Neuronal stem cell (in vitro differentiated cells): ENCODE data around the gene ULK3.

Experiments
- DNase-seq: peaks from one replicate; pipeline ENCODE4 v3.0.0-alpha.2; 2013; ENCODE audit warnings: low spot score
- H2AFZ ChIP-seq: one replicate; pipeline ENCODE4 v1.6.1; 2013; ENCODE audit warnings: mild to moderate bottlenecking, low read length, inconsistent platforms
- H2AK5ac ChIP-seq: 2 replicates; pipeline ENCODE4 v1.6.1; 2013; ENCODE audit warnings: low read depth, mild to moderate bottlenecking, inconsistent platforms, low read length, moderate library complexity, mixed read lengths
- H2BK120ac ChIP-seq: 2 replicates; pipeline ENCODE4 v1.6.1; 2013; ENCODE audit warnings: low read depth, mild to moderate bottlenecking, inconsistent platforms, low read length, moderate library complexity, mixed read lengths
- H2BK12ac ChIP-seq: one replicate; pipeline ENCODE4 v1.6.1; 2013; ENCODE audit warnings: low read length, inconsistent platforms
- H2BK15ac ChIP-seq: 2 replicates; pipeline ENCODE4 v1.6.1; 2013; ENCODE audit warnings: mild to moderate bottlenecking, low read length, inconsistent platforms, mixed read lengths
- H2BK5ac ChIP-seq: one replicate; pipeline ENCODE4 v1.6.1; 2013; ENCODE audit warnings: inconsistent platforms, mild to moderate bottlenecking, low read length, moderate library complexity
- H3K14ac ChIP-seq: one replicate; pipeline ENCODE4 v1.6.1; 2013; ENCODE audit warnings: low read length, inconsistent platforms
- H3K18ac ChIP-seq: 2 replicates; pipeline ENCODE4 v1.6.1; 2013; ENCODE audit warnings: low read length, inconsistent platforms
- H3K23ac ChIP-seq: 2 replicates; pipeline ENCODE4 v1.6.1; 2013; ENCODE audit warnings: low read depth, mild to moderate bottlenecking, mixed read lengths, low read length, inconsistent platforms; ENCODE audit not compliant: poor library complexity
- H3K27ac ChIP-seq: replicated peaks from 3 replicates; pipeline ENCODE4 v1.5.1; 2013; ENCODE audit warnings: low read length, inconsistent platforms
- H3K27me3 ChIP-seq, 3 experiments: 2 replicates each; pipeline ENCODE4 v1.6.1; 2013; ENCODE audit warnings: low read length in 3 of 3, mild to moderate bottlenecking in 2 of 3, inconsistent platforms in 1 of 3, low read depth in 1 of 3, mixed read lengths in 1 of 3, moderate library complexity in 1 of 3; ENCODE audit not compliant: control insufficient read depth in 3 of 3, insufficient read depth in 3 of 3
- H3K36me3 ChIP-seq, 2 donors: replicated peaks in 1 of 2; 2 replicates each; pipeline ENCODE4 v1.6.1; 2013; ENCODE audit warnings: low read length in 2 of 2; ENCODE audit not compliant: control insufficient read depth in 2 of 2, insufficient read depth in 2 of 2
- H3K4ac ChIP-seq: 2 replicates; pipeline ENCODE4 v1.6.1; 2013; ENCODE audit warnings: inconsistent platforms, mild to moderate bottlenecking, low read length, moderate library complexity
- H3K4me1 ChIP-seq, 2 donors: 1 replicate in 1 of 2; 2 replicates in 1 of 2; pipeline ENCODE4 v1.6.1; 2013; ENCODE audit warnings: low read length in 2 of 2, low read depth in 1 of 2; ENCODE audit not compliant: control insufficient read depth in 2 of 2, insufficient read depth in 1 of 2
- H3K4me2 ChIP-seq: one replicate; pipeline ENCODE4 v1.6.1; 2013; ENCODE audit warnings: mild to moderate bottlenecking, low read length, inconsistent platforms; ENCODE audit not compliant: insufficient read depth, poor library complexity, severe bottlenecking
- H3K4me3 ChIP-seq, 2 donors: 2 replicates each; pipeline ENCODE4 v1.5.1; 2013; ENCODE audit warnings: low read length in 2 of 2, mild to moderate bottlenecking in 2 of 2, inconsistent platforms in 1 of 2, moderate library complexity in 1 of 2
- H3K79me1 ChIP-seq: one replicate; pipeline ENCODE4 v1.6.1; 2013; ENCODE audit warnings: low read depth, mild to moderate bottlenecking, inconsistent platforms, low read length, moderate library complexity
- H3K9ac ChIP-seq: one replicate; pipeline ENCODE4 v1.6.1; 2013; ENCODE audit warnings: mild to moderate bottlenecking, low read depth, low read length, inconsistent platforms; ENCODE audit not compliant: poor library complexity
- H3K9me3 ChIP-seq, 2 donors: replicated peaks in 1 of 2; 2 replicates each; pipeline versions ENCODE3 to v1.6.1; 2013; ENCODE audit warnings: low read length in 2 of 2, mild to moderate bottlenecking in 2 of 2, inconsistent platforms in 1 of 2, low read depth in 1 of 2, mixed read lengths in 1 of 2, moderate library complexity in 1 of 2; ENCODE audit not compliant: control insufficient read depth in 2 of 2, insufficient read depth in 1 of 2
- H4K8ac ChIP-seq: one replicate; pipeline ENCODE4 v1.6.1; 2013; ENCODE audit warnings: low read depth, mild to moderate bottlenecking, inconsistent platforms, low read length, moderate library complexity
- H4K91ac ChIP-seq: one replicate; pipeline ENCODE4 v1.6.1; 2013; ENCODE audit warnings: low read length, low read depth, mild to moderate bottlenecking, inconsistent platforms; ENCODE audit not compliant: poor library complexity
- WGBS, 2 donors: extraction: QIAGEN DNeasy Blood & Tissue Kit; methylation state at CpG; one replicate each; pipeline ENCODE4 v1.1.7; 2013; ENCODE audit warnings: missing lambda C conversion rate in 2 of 2, mixed read lengths in 1 of 2; ENCODE audit not compliant: insufficient read length in 2 of 2, insufficient replicate concordance in 1 of 2; ENCODE audit errors: extremely low coverage in 2 of 2; 5-methylcytosine and 5-hydroxymethylcytosine counted together

The ULK3 gene

GRCh38 chr15:74840851-74841775, 1.8 kb downstream of the ULK3 start:
- no peak overlapping the region for H3K18ac ChIP-seq
- H3K27ac ChIP-seq: no peak overlapping the region
- no peak overlapping the region for H4K91ac ChIP-seq
- no peak overlapping the region for H3K23ac ChIP-seq
- peaks cover 3% of the 10 kb centered on the region for H3K79me1 ChIP-seq
- no peak overlapping the region for H4K8ac ChIP-seq
- no peak overlapping the region for H3K4ac ChIP-seq
- WGBS, 2 donors: no CpG with 5 or more reads among the region's 9 CpGs
- no peak overlapping the region for H2BK5ac ChIP-seq
- no peak overlapping the region for H3K4me2 ChIP-seq
- DNase-seq: no peak
- no peak overlapping the region for H2AFZ ChIP-seq
- peaks cover 7 to 67% of the 10 kb centered on the region in 2 donors for H3K36me3 ChIP-seq
- H3K9ac ChIP-seq: no peak overlapping the region
- no peak overlapping the region for H2BK120ac ChIP-seq
- no peaks in the 10 kb centered on the region for H3K9me3 ChIP-seq
- H2AK5ac ChIP-seq: no peak overlapping the region
- H3K4me1 ChIP-seq: peaks cover 6 to 12% of the 10 kb centered on the region in 2 donors
- H3K14ac ChIP-seq: no peak overlapping the region
- H3K4me3 ChIP-seq: no peak overlapping the region
- H3K27me3 ChIP-seq: no peaks in the 10 kb centered on the region
- H2BK15ac ChIP-seq: no peak overlapping the region
- no peak overlapping the region for H2BK12ac ChIP-seq

GRCh38 chr15:74839526-74840395, 3.2 kb downstream of the ULK3 start:
- Histone ChIP-seq H3K36me3 (peaks cover 0 to 62% of the 10 kb centered on the region in 2 donors), H4K8ac (no peak overlapping the region), H3K9ac (no peak overlapping the region), H2BK5ac (peak overlapping the region; percentile 3), H3K4me1 (peaks cover 6 to 12% of the 10 kb centered on the region in 2 donors), H2AFZ (no peak overlapping the region), H3K4ac (no peak overlapping the region), H3K23ac (peak overlapping the region; percentile 59), H3K79me1 (peaks cover 3% of the 10 kb centered on the region), H3K9me3 (no peaks in the 10 kb centered on the region), H3K4me2 (no peak overlapping the region), H3K27ac (no peak overlapping the region), H3K14ac (no peak overlapping the region), H2BK120ac (no peak overlapping the region), H4K91ac (no peak overlapping the region), H2BK12ac (no peak overlapping the region), H3K18ac (no peak overlapping the region), H2AK5ac (peak overlapping the region; percentile 60), H3K4me3 (no peak overlapping the region), H2BK15ac (no peak overlapping the region), H3K27me3 (no peaks in the 10 kb centered on the region)
- no peak for DNase-seq
- WGBS, 2 donors: no CpG with 5 or more reads among the region's 31 CpGs

GRCh38 chr15:74838746-74839525, 4.0 kb downstream of the ULK3 start:
- H2BK15ac ChIP-seq: no peak overlapping the region
- no peak overlapping the region for H3K4me2 ChIP-seq
- no peak overlapping the region for H3K4me3 ChIP-seq
- no peak overlapping the region for H3K4ac ChIP-seq
- DNase-seq: no peak
- H3K36me3 ChIP-seq: peaks cover 0 to 55% of the 10 kb centered on the region in 2 donors
- no CpG with 5 or more reads among the region's 11 CpGs for WGBS, 2 donors
- H3K79me1 ChIP-seq: peaks cover 3% of the 10 kb centered on the region
- no peak overlapping the region for H3K14ac ChIP-seq
- no peaks in the 10 kb centered on the region for H3K9me3 ChIP-seq
- H2BK5ac ChIP-seq: peak overlapping the region; percentile 34
- H3K23ac ChIP-seq: no peak overlapping the region
- no peak overlapping the region for H4K8ac ChIP-seq
- H3K27ac ChIP-seq: no peak overlapping the region
- peaks cover 6 to 7% of the 10 kb centered on the region in 2 donors for H3K4me1 ChIP-seq
- no peak overlapping the region for H2AK5ac ChIP-seq
- no peaks in the 10 kb centered on the region for H3K27me3 ChIP-seq
- no peak overlapping the region for H4K91ac ChIP-seq
- no peak overlapping the region for H2AFZ ChIP-seq
- no peak overlapping the region for H3K9ac ChIP-seq
- no peak overlapping the region for H2BK120ac ChIP-seq
- H2BK12ac ChIP-seq: no peak overlapping the region
- H3K18ac ChIP-seq: no peak overlapping the region
